Naive thymus-derived CD4-positive, alpha-beta T cell (primary cell): Measurements from ENCODE around the gene PLOD1. TPM values are rescaled to one million over a fixed set of nuclear protein-coding genes. Genes with fewer than 3 reads are reported as not detected.

ENCODE experiments used
- ATAC-seq: fragments of 150-1000 bp; cut with Tn5 transposase; 2 replicates; pipeline ENCODE4 v1.10.0; 2021; ENCODE audit warnings: mild to moderate bottlenecking, moderate library complexity
- CTCF ChIA-PET: fragments of 350-600 bp; sonication (Branson Sonifier 250); formaldehyde crosslinking; loops from one replicate; lab custom pipeline; 2021; ENCODE audit warnings: antibody characterized with exemption; lab: Charles Lee
- POLR2A ChIA-PET: fragments of 350-600 bp; sonication (Branson Sonifier 250); formaldehyde crosslinking; loops from one replicate; lab custom pipeline; 2021; ENCODE audit warnings: antibody characterized with exemption, inconsistent platforms; lab: Charles Lee
- DNase-seq, 9 donors: peaks; one replicate each; pipeline versions ENCODE4 v3.0.0 to v3.0.0-alpha.2; 2020 to 2022; ENCODE audit warnings: mixed read lengths in 1 of 9
- H3K27ac ChIP-seq: one replicate; pipeline ENCODE4 v1.7.0; 2013; ENCODE audit warnings: mild to moderate bottlenecking, low read depth, low read length, moderate library complexity
- H3K27me3 ChIP-seq, 2 donors: one replicate each; pipeline ENCODE4 v1.7.0; 2013; ENCODE audit warnings: low read length in 2 of 2, mild to moderate bottlenecking in 2 of 2, moderate library complexity in 2 of 2; ENCODE audit not compliant: control insufficient read depth in 2 of 2, insufficient read depth in 2 of 2
- H3K36me3 ChIP-seq, 3 experiments: 1 replicate in 2 of 3; 2 replicates in 1 of 3; pipeline ENCODE4 v1.7.0; 2013; ENCODE audit warnings: low read length in 3 of 3, mild to moderate bottlenecking in 3 of 3, moderate library complexity in 1 of 3; ENCODE audit not compliant: insufficient read depth in 3 of 3, control insufficient read depth in 2 of 3
- H3K4me1 ChIP-seq, 2 donors: one replicate each; pipeline ENCODE4 v1.7.0; 2013; ENCODE audit warnings: low read length in 2 of 2, mild to moderate bottlenecking in 2 of 2, moderate library complexity in 1 of 2; ENCODE audit not compliant: control insufficient read depth in 2 of 2, insufficient read depth in 2 of 2
- H3K4me3 ChIP-seq: 2 replicates; pipeline ENCODE4 v1.7.0; 2013; ENCODE audit warnings: mild to moderate bottlenecking, low read length
- H3K9me3 ChIP-seq, 3 experiments: 1 replicate in 2 of 3; 2 replicates in 1 of 3; pipeline ENCODE4 v1.7.0; 2013; ENCODE audit warnings: low read length in 3 of 3; ENCODE audit not compliant: control insufficient read depth in 2 of 3
- H3K27ac Mint-ChIP-seq, 9 donors: one replicate each; pipeline ENCODE4 v1.8.0; 2020 to 2022; ENCODE audit warnings: mixed read lengths in 9 of 9, mild to moderate bottlenecking in 8 of 9, moderate library complexity in 5 of 9, inconsistent platforms in 2 of 9
- H3K27me3 Mint-ChIP-seq, 5 donors: one replicate each; pipeline ENCODE4 v1.8.0; 2021 to 2022; ENCODE audit warnings: mixed read lengths in 5 of 5, mild to moderate bottlenecking in 1 of 5
- H3K36me3 Mint-ChIP-seq, 5 donors: one replicate each; pipeline ENCODE4 v1.8.0; 2020 to 2022; ENCODE audit warnings: mixed read lengths in 5 of 5, mild to moderate bottlenecking in 3 of 5, inconsistent platforms in 1 of 5
- H3K4me1 Mint-ChIP-seq, 7 donors: one replicate each; pipeline ENCODE4 v1.8.0; 2020 to 2022; ENCODE audit warnings: mixed read lengths in 7 of 7, mild to moderate bottlenecking in 3 of 7, inconsistent platforms in 1 of 7
- H3K4me3 Mint-ChIP-seq, 10 donors: one replicate each; pipeline ENCODE4 v1.8.0; 2020 to 2022; ENCODE audit warnings: mild to moderate bottlenecking in 10 of 10, mixed read lengths in 10 of 10, moderate library complexity in 6 of 10, inconsistent platforms in 2 of 10
- H3K9me3 Mint-ChIP-seq, 11 donors: one replicate each; pipeline ENCODE4 v1.8.0; 2020 to 2022; ENCODE audit warnings: mixed read lengths in 11 of 11, mild to moderate bottlenecking in 4 of 11, inconsistent platforms in 1 of 11, moderate library complexity in 1 of 11
- intact Hi-C, 2 donors: fragments of 100-400 bp; cut with micrococcal nuclease; formaldehyde crosslinking; loops; one replicate each; pipeline ENCODE4 v1.15.1; 2023
- polyA plus RNA-seq, 2 donors: library from polyadenylated mRNA; unstranded; fragments of 300-500 nt; fragmentation: Illumina TruSeq; gene quantifications; one replicate each; pipeline ENCODE4 v1.2.3, GENCODE V29; 2021
- total RNA-seq, 6 experiments: library from RNA in 5 of 6; stranded (reverse) in 5 of 6; gene quantifications; 1 replicate in 5 of 6; 2 replicates in 1 of 6; pipeline ENCODE4 v1.2.3 and lab custom pipeline; 2021 to 2026

The PLOD1 gene
- total RNA-seq (10 to 100 TPM in 2 of 5 experiments, 1 to 10 TPM in 3; 3.6 to 24.2 (median 4.8) TPM), polyA plus RNA-seq (1 to 10 TPM; 1.8 to 2.7 TPM), total RNA-seq (lab: John Stamatoyannopoulos, UW) (2.3 reads per million, percentile 11 among the genes with 10 or more reads in this experiment)

- Histone ChIP-seq H3K27ac (peak within 1 kb of the TSS; percentile 54), H3K27me3 (no peaks in the 10 kb centered on the region), H3K4me3 (peak within 1 kb of the TSS; percentile 68), H3K36me3 (no peaks in the 10 kb centered on the region), H3K9me3 (no peaks in the 10 kb centered on the region), H3K4me1 (peaks cover 3 to 7% of the 10 kb centered on the region in 2 donors)
- Mint-ChIP-seq H3K36me3 (no peaks in the 10 kb centered on the region), H3K27me3 (no peaks in the 10 kb centered on the region), H3K4me3 (peak within 1 kb of the TSS; percentile 77 to 87 (median 82)), H3K27ac (peak within 1 kb of the TSS in 4 of 9 donors; percentile 45 to 59 (median 52)), H3K4me1 (peaks cover 0 to 18% (median 0%) of the 10 kb centered on the region in 7 donors), H3K9me3 (peaks cover 0 to 2% (median 0%) of the 10 kb centered on the region in 11 donors)
- POLR2A ChIA-PET: interaction anchor here (1.0 to 2.4 kb wide), 4 partner anchors 8 to 26 kb away, joined by 4 to 17 read pairs (median 5); partner anchors contain the start of gene KIAA2013
- DNase-seq (peak; percentile 50 to 83 (median 67)), ATAC-seq (peak; percentile 100)
- CTCF ChIA-PET: no interaction called here
- intact Hi-C loops: loop anchor here (1.0 to 2.0 kb wide), 6 partner anchors 8 to 85 kb away; partner anchors contain the start of genes KIAA2013 (in 2 of the 2), MFN2 (in 2 of the 2) and MIIP (in 2 of the 2)
These were observed at the start of gene PLOD1 for GRCh38 chr1:11934302-11935056. TSS of gene PLOD1 (plus strand) at chr1:11934717. CDS start at chr1:11934780, 63 bp downstream.

GRCh38 chr1:11885916-11886315 lies 48.6 kb upstream of the PLOD1 start:
- intact Hi-C loops: no loop called here
- Mint-ChIP-seq H3K27me3 (peaks cover 0 to 19% (median 9%) of the 10 kb centered on the region in 5 donors), H3K36me3 (no peaks in the 10 kb centered on the region), H3K27ac (no peak overlapping the region), H3K9me3 (peaks cover 0 to 2% (median 0%) of the 10 kb centered on the region in 11 donors), H3K4me1 (peaks cover 0 to 9% (median 0%) of the 10 kb centered on the region in 7 donors), H3K4me3 (no peak overlapping the region)
- H3K27ac ChIP-seq: no peak overlapping the region
- ChIA-PET CTCF (interaction anchor here (1.0 kb wide), 1 partner anchor 10 kb away, joined by 3 read pairs; no protein-coding TSS in a partner anchor), POLR2A (no interaction called here)
- no peaks in the 10 kb centered on the region for H3K4me1 ChIP-seq
- ATAC-seq: no peak
- no peaks in the 10 kb centered on the region for H3K9me3 ChIP-seq
- H3K27me3 ChIP-seq: no peaks in the 10 kb centered on the region
- no peak for DNase-seq
- no peaks in the 10 kb centered on the region for H3K36me3 ChIP-seq
- no peak overlapping the region for H3K4me3 ChIP-seq

- Mint-ChIP-seq H3K4me3 (no peak overlapping the region), H3K27ac (peak overlapping the region in 1 of 9 donors; percentile 31), H3K27me3 (peaks cover under 1 to 11% (median 6%) of the 10 kb centered on the region in 5 donors), H3K4me1 (peaks cover 0 to 9% (median 0%) of the 10 kb centered on the region in 7 donors), H3K36me3 (no peaks in the 10 kb centered on the region), H3K9me3 (peaks cover 0 to 2% (median 0%) of the 10 kb centered on the region in 11 donors)
- H3K9me3 ChIP-seq: no peaks in the 10 kb centered on the region
- intact Hi-C loops: no loop called here
- CTCF ChIA-PET: no interaction called here
- no peaks in the 10 kb centered on the region for H3K36me3 ChIP-seq
- no peak overlapping the region for H3K4me3 ChIP-seq
- no peaks in the 10 kb centered on the region for H3K27me3 ChIP-seq
- no peak for DNase-seq
- no peaks in the 10 kb centered on the region for H3K4me1 ChIP-seq
- H3K27ac ChIP-seq: no peak overlapping the region
- POLR2A ChIA-PET: no interaction called here
- no peak for ATAC-seq
These were observed 47.4 kb upstream of the PLOD1 start for GRCh38 chr1:11886986-11887665.

- Histone ChIP-seq H3K4me1 (no peaks in the 10 kb centered on the region), H3K36me3 (no peaks in the 10 kb centered on the region), H3K9me3 (no peaks in the 10 kb centered on the region), H3K27ac (no peak overlapping the region), H3K4me3 (no peak overlapping the region), H3K27me3 (no peaks in the 10 kb centered on the region)
- ATAC-seq: no peak
- intact Hi-C loops: no loop called here
- Mint-ChIP-seq H3K9me3 (no peaks in the 10 kb centered on the region), H3K4me1 (peaks cover 0 to 9% (median 0%) of the 10 kb centered on the region in 7 donors), H3K27ac (no peak overlapping the region), H3K36me3 (no peaks in the 10 kb centered on the region), H3K4me3 (no peak overlapping the region), H3K27me3 (peaks cover 0 to 14% (median 9%) of the 10 kb centered on the region in 5 donors)
- POLR2A ChIA-PET: no interaction called here
- CTCF ChIA-PET: no interaction called here
- no peak for DNase-seq
These were observed 46.9 kb upstream of the PLOD1 start for GRCh38 chr1:11887666-11888007.

GRCh38 chr1:11888206-11888876 lies 46.2 kb upstream of the PLOD1 start:
- Histone ChIP-seq H3K36me3 (no peaks in the 10 kb centered on the region), H3K9me3 (no peaks in the 10 kb centered on the region), H3K27ac (no peak overlapping the region), H3K4me1 (no peaks in the 10 kb centered on the region), H3K4me3 (no peak overlapping the region), H3K27me3 (no peaks in the 10 kb centered on the region)
- ChIA-PET CTCF (no interaction called here), POLR2A (no interaction called here)
- ATAC-seq (no peak), DNase-seq (no peak)
- no peak overlapping the region for H3K4me3 Mint-ChIP-seq
- no peak overlapping the region for H3K27ac Mint-ChIP-seq
- H3K27me3 Mint-ChIP-seq: peaks cover 0 to 13% (median 9%) of the 10 kb centered on the region in 5 donors
- intact Hi-C loops: no loop called here
- no peaks in the 10 kb centered on the region for H3K9me3 Mint-ChIP-seq
- H3K36me3 Mint-ChIP-seq: no peaks in the 10 kb centered on the region
- H3K4me1 Mint-ChIP-seq: peaks cover 0 to 6% (median 0%) of the 10 kb centered on the region in 7 donors

GRCh38 chr1:11888877-11889208 lies 45.7 kb upstream of the PLOD1 start:
- no peaks in the 10 kb centered on the region for H3K4me1 ChIP-seq
- no peak overlapping the region for H3K27ac Mint-ChIP-seq
- H3K9me3 Mint-ChIP-seq: no peaks in the 10 kb centered on the region
- intact Hi-C loops: no loop called here
- peaks cover 4 to 18% (median 9%) of the 10 kb centered on the region in 5 donors for H3K27me3 Mint-ChIP-seq
- H3K4me1 Mint-ChIP-seq: peaks cover 0 to 7% (median 0%) of the 10 kb centered on the region in 7 donors
- ATAC-seq: no peak
- no peak for DNase-seq
- no peak overlapping the region for H3K27ac ChIP-seq
- no peaks in the 10 kb centered on the region for H3K36me3 ChIP-seq
- H3K4me3 ChIP-seq: no peak overlapping the region
- H3K36me3 Mint-ChIP-seq: no peaks in the 10 kb centered on the region
- H3K27me3 ChIP-seq: no peaks in the 10 kb centered on the region
- no peak overlapping the region for H3K4me3 Mint-ChIP-seq
- H3K9me3 ChIP-seq: no peaks in the 10 kb centered on the region
- POLR2A ChIA-PET: no interaction called here
- CTCF ChIA-PET: no interaction called here
